Measurements from ENCODE around the gene UCK2. TPM values are rescaled to one million over a fixed set of nuclear protein-coding genes. Genes with fewer than 3 reads are reported as not detected.

UCK2 gene
- polyA plus RNA-seq, 2 donors: 18.8 to 25.4 TPM

DNA sequence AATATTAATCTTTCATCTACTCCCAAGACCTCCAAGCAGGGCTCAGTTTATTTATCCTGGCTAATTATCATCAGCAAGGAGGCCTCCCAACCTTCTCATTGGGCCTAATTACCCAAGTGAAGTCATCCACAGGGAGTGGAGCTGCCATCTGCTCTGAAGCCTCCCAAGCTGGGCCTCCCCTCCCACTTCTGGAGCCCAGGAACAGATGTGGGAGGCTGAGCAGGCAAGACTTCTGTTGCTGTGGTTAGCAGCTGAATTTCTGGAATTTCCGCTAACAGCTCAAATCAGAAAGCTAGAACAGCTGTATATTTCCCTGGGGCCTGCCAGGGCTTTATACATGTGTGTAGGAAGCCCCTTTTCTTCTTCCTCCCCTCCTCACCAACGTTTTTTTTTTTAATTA lies 127.5 kb downstream of the UCK2 start:
- Histone ChIP-seq H3K27ac (ENCODE audit: low read depth in 2 of 2, low read length in 1 of 2) (no peak overlapping the region), H3K9me3 (ENCODE audit: control insufficient read depth in 2 of 2, insufficient read depth in 1 of 2, low read depth in 1 of 2, low read length in 1 of 2) (no peaks in the 10 kb centered on the region), H3K27me3 (ENCODE audit: control insufficient read depth in 1 of 2, insufficient read depth in 2 of 2, low read length in 2 of 2) (peaks cover 0 to 2% of the 10 kb centered on the region in 2 donors), H3K4me1 (ENCODE audit: control insufficient read depth in 2 of 2, insufficient read depth in 2 of 2, low read length in 1 of 2) (no peaks in the 10 kb centered on the region), H3K4me3 (ENCODE audit: low read depth in 1 of 2, low read length in 2 of 2) (no peak overlapping the region), H3K36me3 (ENCODE audit: control insufficient read depth in 2 of 2, insufficient read depth in 2 of 2, low read length in 1 of 2) (no peaks in the 10 kb centered on the region)
- WGBS, 2 donors: 41% methylated on average over 2 of the region's 2 CpGs

DNA sequence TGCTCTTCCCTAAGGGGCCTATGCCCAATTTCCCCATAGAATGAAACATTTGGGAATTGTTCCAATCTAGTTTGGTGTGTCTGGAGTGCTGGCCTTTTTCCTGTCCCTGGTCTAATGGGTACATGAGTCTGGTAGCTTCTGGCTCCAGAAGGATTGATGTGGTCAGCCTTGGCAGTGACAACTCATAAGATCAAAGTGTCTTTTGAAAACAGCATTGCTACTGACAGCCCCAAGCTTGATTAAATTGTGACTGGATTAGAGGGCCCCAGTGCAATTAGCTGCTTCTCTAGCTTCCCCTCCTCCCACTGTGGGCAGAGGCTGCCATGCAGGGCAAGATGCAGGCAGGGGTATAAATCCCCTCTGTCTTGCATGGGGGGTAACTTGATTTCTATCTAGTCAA lies 130.9 kb downstream of the UCK2 start:
- Histone ChIP-seq H3K36me3 (ENCODE audit: control insufficient read depth in 2 of 2, insufficient read depth in 2 of 2, low read length in 1 of 2) (no peaks in the 10 kb centered on the region), H3K4me3 (ENCODE audit: low read depth in 1 of 2, low read length in 2 of 2) (no peak overlapping the region), H3K9me3 (ENCODE audit: control insufficient read depth in 2 of 2, insufficient read depth in 1 of 2, low read depth in 1 of 2, low read length in 1 of 2) (no peaks in the 10 kb centered on the region), H3K4me1 (ENCODE audit: control insufficient read depth in 2 of 2, insufficient read depth in 2 of 2, low read length in 1 of 2) (no peaks in the 10 kb centered on the region), H3K27ac (ENCODE audit: low read depth in 2 of 2, low read length in 1 of 2) (no peak overlapping the region), H3K27me3 (ENCODE audit: control insufficient read depth in 1 of 2, insufficient read depth in 2 of 2, low read length in 2 of 2) (peaks cover 0 to 2% of the 10 kb centered on the region in 2 donors)

DNA sequence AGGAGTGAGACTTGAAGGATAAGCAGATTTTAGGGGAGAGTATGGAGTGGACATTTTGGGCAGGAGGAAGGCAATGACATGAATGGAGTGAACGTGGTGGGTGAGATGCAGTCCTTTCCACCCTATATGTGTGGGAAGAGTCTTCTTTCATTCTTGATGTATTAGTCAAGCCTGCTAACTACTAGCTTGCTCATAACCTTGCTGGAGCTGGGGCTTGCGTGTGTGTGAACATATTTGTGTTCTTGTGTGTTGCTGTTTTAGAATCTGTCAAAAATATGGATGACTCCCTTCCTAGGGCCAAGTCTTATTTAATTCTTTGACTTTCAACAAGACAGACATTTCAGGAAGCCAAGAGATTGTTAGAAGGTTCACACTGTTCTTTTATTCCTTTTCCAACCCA lies 132.7 kb downstream of the UCK2 start:
- Histone ChIP-seq H3K4me1 (ENCODE audit: control insufficient read depth in 2 of 2, insufficient read depth in 2 of 2, low read length in 1 of 2) (no peaks in the 10 kb centered on the region), H3K9me3 (ENCODE audit: control insufficient read depth in 2 of 2, insufficient read depth in 1 of 2, low read depth in 1 of 2, low read length in 1 of 2) (no peaks in the 10 kb centered on the region), H3K27me3 (ENCODE audit: control insufficient read depth in 1 of 2, insufficient read depth in 2 of 2, low read length in 2 of 2) (peaks cover 0 to 2% of the 10 kb centered on the region in 2 donors), H3K36me3 (ENCODE audit: control insufficient read depth in 2 of 2, insufficient read depth in 2 of 2, low read length in 1 of 2) (no peaks in the 10 kb centered on the region), H3K27ac (ENCODE audit: low read depth in 2 of 2, low read length in 1 of 2) (no peak overlapping the region), H3K4me3 (ENCODE audit: low read depth in 1 of 2, low read length in 2 of 2) (no peak overlapping the region)
- WGBS, 2 donors: 71 to 74% methylated on average over 2 of the region's 2 CpGs

GRCh38 chr1:165960881-165961280 lies 133.5 kb downstream of the UCK2 start:
- WGBS, 2 donors: 46 to 64% methylated on average over 2 of the region's 2 CpGs
- Histone ChIP-seq H3K27me3 (ENCODE audit: control insufficient read depth in 1 of 2, insufficient read depth in 2 of 2, low read length in 2 of 2) (no peaks in the 10 kb centered on the region), H3K4me1 (ENCODE audit: control insufficient read depth in 2 of 2, insufficient read depth in 2 of 2, low read length in 1 of 2) (no peaks in the 10 kb centered on the region)

More at GRCh38 chr1:165960881-165961280, 133.5 kb downstream of the UCK2 start:
- H3K27ac ChIP-seq (ENCODE audit: low read depth in 2 of 2, low read length in 1 of 2): no peak overlapping the region
- H3K9me3 ChIP-seq (ENCODE audit: control insufficient read depth in 2 of 2, insufficient read depth in 1 of 2, low read depth in 1 of 2, low read length in 1 of 2): no peaks in the 10 kb centered on the region
- H3K4me3 ChIP-seq (ENCODE audit: low read depth in 1 of 2, low read length in 2 of 2): no peak overlapping the region
- H3K36me3 ChIP-seq (ENCODE audit: control insufficient read depth in 2 of 2, insufficient read depth in 2 of 2, low read length in 1 of 2): no peaks in the 10 kb centered on the region

Other genes starting within 250 kb of the UCK2 start
- 100 to 1,000 TPM; 100 to 148 TPM for gene MGST3, start 196.4 kb upstream of the UCK2 start, polyA plus RNA-seq
- 100 to 1,000 TPM in 1 of 2 donors, 10 to 100 TPM in 1; 60.4 to 113 TPM for gene ALDH9A1, start 129.1 kb upstream of the UCK2 start, polyA plus RNA-seq
- 10 to 100 TPM; 41.2 to 66.1 TPM for gene TMCO1, start 58.7 kb upstream of the UCK2 start, polyA plus RNA-seq

Data from esophagus (tissue), 2 donors.